ENCODE measurements around the gene RASGRF2.

Gene RASGRF2, protein sequence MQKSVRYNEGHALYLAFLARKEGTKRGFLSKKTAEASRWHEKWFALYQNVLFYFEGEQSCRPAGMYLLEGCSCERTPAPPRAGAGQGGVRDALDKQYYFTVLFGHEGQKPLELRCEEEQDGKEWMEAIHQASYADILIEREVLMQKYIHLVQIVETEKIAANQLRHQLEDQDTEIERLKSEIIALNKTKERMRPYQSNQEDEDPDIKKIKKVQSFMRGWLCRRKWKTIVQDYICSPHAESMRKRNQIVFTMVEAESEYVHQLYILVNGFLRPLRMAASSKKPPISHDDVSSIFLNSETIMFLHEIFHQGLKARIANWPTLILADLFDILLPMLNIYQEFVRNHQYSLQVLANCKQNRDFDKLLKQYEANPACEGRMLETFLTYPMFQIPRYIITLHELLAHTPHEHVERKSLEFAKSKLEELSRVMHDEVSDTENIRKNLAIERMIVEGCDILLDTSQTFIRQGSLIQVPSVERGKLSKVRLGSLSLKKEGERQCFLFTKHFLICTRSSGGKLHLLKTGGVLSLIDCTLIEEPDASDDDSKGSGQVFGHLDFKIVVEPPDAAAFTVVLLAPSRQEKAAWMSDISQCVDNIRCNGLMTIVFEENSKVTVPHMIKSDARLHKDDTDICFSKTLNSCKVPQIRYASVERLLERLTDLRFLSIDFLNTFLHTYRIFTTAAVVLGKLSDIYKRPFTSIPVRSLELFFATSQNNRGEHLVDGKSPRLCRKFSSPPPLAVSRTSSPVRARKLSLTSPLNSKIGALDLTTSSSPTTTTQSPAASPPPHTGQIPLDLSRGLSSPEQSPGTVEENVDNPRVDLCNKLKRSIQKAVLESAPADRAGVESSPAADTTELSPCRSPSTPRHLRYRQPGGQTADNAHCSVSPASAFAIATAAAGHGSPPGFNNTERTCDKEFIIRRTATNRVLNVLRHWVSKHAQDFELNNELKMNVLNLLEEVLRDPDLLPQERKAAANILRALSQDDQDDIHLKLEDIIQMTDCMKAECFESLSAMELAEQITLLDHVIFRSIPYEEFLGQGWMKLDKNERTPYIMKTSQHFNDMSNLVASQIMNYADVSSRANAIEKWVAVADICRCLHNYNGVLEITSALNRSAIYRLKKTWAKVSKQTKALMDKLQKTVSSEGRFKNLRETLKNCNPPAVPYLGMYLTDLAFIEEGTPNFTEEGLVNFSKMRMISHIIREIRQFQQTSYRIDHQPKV (N-terminal part only)

DNA sequence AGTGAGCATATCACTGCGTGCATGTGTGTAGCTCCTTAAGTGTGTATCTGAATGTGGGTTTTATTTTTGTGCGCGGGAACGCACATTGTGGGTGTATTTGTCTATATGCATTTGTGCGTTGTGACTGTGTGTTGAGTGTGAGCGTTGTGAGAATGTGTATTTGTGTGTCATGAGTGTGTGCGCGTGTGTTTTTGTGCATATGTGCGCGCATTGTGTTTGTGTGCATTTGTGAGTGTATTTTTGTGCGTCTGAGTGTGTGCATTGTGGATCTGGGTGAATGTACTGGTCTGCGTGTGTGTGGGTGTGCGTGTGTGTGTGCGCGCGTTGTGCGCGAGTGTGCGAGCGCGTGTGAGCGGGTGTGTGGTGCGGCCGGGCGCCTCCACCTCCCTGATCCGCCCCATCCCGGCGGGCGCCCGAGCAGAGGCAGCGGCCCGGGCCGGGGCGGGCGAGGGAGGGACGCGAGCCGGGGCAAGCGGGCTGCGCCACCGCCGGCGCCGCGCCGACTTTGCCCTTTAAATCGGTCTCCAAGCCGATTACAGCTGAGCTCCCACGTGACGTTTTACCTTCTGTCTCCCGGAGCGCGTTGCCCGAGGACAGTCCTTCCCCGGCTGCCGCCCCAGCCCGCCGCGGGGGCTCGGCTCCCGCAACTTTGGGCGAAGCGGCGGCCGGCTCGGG is at the start of gene RASGRF2:
TSS of gene RASGRF2 (plus strand) at position 596 of the 675 bp plus-strand sequence. CDS start 376 bp downstream, outside the sequence.
- DNase-seq (ENCODE audit: low read depth in 2 of 2), result peak; percentile 34 to 51

DNA sequence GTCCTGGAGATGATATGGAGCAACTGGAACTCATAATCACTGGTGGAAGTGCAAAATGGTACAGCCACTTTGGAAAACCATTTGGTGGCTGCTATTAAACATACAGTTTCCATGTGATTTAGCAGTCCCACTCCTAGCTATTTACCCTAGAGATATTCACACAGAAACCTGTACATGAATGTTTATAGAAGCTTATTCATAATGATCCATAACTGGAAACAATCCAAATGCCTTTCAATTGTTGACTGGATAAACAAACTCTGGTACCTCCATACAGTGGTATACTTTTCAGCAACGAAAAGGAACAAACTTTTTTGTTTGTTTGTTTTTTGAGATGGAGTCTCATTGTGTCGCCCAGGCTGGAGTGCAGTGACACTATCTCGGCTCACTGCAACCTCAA is 47.7 kb upstream of the RASGRF2 start:
- DNase-seq (ENCODE audit: low read depth in 2 of 2), result no peak

DNA sequence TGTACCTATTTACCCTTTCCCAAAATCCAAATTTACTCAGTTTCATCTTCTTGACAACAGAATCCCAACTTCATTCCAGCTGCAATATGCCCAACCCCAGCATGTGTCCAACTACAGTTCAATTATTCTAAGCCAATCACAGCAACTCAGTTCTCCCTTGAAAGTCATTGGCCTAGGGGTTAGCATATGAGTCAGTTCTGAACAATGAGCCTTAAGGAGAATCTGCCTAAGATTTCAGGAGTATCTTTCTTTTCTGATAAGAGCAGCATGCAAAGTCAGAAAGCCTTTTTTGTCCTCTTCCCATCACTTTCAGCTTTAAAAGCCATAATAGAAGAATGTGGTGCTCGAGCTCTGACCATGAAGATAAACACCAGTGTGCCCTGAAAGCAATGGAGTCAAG is 44.4 kb upstream of the RASGRF2 start:
- no peak for DNase-seq (ENCODE audit: low read depth in 2 of 2)

- no peak for DNase-seq (ENCODE audit: low read depth in 2 of 2)
Measured at GRCh38 chr5:80916676-80917075, 43.5 kb upstream of the RASGRF2 start.

- DNase-seq (ENCODE audit: low read depth in 2 of 2), result no peak
Measured at GRCh38 chr5:80917631-80918030, 42.5 kb upstream of the RASGRF2 start.

DNA sequence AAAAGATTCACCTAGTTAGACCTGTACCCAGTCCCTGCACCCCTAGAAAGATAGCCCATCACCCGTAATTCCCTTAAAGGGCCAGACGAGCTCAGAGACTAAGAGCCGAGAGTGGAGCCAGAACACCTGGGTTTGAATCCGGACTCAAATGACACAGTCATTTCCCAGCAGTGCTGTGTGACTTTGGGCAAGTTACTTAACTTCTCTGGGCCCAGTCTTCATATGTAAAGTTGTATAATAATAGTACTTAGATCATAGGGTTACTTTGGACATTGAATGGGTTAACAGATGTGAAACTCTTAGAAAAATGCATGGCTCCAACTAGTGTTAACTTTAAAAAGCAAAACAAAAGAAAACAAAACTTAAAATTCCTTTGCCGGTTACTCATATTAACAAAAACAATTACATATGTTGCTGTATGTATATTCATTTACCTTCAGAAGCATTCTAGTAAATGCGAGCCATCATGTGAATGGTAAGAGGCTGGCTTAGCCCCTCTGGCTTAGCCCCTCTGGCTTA is 40.4 kb upstream of the RASGRF2 start:
- no peak for DNase-seq (ENCODE audit: low read depth in 2 of 2)

- DNase-seq (ENCODE audit: low read depth in 2 of 2), result no peak
Measured at GRCh38 chr5:80920333-80920732, 39.8 kb upstream of the RASGRF2 start.

- no peak for DNase-seq (ENCODE audit: low read depth in 2 of 2)
Measured at GRCh38 chr5:80921026-80921425, 39.1 kb upstream of the RASGRF2 start.

GRCh38 chr5:80925931-80926330 is 34.2 kb upstream of the RASGRF2 start:
- no peak for DNase-seq (ENCODE audit: low read depth in 2 of 2)

DNA sequence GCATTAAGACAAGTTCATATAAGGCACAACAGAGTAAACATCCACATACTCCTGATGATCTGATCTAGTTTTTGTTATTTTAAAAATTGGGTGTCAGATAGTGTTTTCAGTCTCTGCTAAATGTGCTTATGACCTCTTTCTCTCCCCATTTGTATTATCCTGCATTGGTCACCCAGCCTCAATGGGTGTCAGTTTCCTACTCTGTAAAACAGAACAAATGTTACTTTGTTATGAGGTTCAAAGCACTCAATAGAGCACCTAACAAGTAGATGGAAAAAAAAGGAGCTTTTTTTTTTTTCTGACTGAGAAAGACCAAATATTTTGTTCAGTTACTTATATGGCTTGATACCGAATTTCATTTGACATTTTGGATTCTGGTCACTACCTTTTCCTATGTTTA is 33.6 kb upstream of the RASGRF2 start:
- DNase-seq (ENCODE audit: low read depth in 2 of 2), result no peak

DNA sequence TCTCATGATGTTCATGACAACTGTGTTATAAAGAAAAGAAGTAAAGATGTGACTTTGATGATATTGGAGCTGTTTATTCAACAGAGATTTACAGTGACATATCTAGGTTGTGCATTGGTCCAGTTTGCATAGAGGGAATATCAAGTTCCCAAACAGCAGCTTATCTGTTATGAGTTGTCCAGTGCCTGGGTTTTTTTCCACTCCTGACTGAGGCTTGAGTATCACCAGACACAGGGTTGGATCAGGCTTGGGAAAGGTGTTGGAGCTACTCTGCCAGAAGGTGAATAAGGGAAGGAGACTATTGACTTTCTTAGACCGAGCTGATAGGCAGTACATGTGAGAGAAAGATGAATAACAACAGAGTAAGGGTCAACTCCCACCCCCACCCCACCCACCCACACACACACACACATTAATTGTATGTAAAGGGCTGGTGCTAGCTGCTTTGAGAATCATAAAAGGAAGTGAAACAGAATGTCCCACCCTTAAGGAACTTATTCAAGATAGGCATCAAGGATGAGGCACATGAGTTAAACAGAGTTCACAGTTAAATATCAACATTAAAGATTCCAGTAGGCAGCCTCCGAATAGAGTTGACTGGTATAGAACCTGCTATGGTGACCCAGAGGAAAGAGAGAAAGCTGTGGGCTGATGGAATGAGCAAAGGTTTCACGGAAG is 33.0 kb upstream of the RASGRF2 start:
- DNase-seq (ENCODE audit: low read depth in 2 of 2), result no peak

- DNase-seq (ENCODE audit: low read depth in 2 of 2), result no peak
Measured at GRCh38 chr5:80928073-80928472, 32.1 kb upstream of the RASGRF2 start.

DNA sequence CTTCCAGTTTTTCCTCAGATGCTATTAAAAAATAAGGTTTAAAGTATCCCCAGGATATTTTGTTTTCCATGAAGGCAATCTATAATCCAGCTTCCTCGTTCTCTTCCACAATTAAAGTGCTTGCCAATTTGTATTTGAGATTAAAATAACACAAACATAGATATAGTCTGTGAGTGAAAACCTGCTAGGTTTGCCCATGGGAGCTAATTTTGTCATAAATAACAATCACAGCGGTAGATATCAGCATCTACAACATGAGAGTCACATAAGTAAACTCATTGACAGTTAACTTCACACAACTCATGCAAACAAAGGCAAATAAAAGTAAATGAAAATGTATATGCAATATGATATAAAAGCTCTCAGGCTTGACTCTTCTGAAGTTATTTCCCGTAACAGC is 29.2 kb upstream of the RASGRF2 start:
- no peak for DNase-seq (ENCODE audit: low read depth in 2 of 2)

DNA sequence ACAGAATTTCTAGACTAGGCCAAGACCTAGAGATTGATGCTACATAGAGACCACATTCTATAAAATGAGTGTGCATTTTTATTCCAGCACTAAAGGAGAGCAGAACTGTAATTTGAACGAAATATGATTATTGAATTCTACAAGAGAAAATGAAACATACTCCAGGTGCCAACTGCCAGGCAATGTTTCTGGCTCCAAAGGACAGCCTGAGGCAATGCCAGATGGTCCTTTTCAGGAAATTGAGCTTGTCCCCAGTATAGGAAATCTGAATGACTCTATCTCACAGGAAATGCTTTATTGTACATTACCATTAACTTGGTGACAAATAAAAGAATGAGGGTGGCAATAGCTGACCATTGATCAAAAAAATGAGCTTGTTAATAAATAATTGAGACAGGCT is 28.8 kb upstream of the RASGRF2 start:
- DNase-seq (ENCODE audit: low read depth in 2 of 2), result no peak

DNA sequence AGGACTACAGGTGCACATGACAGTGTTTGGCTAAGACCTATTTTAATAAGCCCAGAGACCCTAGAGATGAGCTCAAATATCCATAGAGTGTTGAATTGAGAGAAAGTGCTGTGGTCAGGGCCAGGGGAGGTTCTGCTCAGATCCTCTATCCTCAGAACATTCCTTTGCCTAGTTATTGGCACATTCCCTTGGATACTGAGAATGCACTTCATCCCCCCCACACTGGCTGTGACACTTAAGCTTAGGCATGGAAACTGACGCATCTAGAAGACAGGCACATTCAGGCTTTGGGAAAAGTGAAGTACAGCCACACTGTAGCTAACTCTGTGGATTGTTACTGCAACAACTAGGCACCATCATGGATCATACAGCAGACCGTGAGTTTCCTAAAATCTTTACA is 27.1 kb upstream of the RASGRF2 start:
- no peak for DNase-seq (ENCODE audit: low read depth in 2 of 2)

GRCh38 chr5:80934751-80935150 is 25.4 kb upstream of the RASGRF2 start:
- no peak for DNase-seq (ENCODE audit: low read depth in 2 of 2)

DNA sequence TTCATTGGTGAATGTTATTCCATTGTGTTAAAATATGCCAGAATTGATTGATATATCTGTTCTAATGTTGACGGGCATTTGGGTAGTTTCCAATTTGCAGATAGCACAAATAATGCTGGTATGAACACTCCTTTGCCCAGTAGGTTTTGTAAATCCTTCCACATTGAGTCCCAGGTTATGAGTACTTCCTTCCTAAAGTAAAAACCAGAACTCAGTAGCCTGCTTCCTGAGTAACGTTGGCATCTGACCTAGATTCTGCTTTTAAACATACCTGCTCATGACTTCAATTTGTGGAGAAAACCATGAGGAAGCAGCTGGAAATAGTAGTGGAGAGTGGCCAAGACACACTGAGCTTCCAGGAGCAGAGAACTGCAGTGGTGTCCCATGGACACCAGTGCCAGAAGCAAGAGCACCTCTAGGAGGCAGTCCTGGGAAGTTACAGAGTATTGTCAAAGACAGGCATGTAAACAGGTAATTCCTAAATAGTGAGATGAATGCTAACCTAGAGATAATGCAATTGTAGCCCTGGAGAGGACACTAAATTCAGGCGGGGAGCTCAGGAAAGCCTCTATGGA is 24.3 kb upstream of the RASGRF2 start:
- no peak for DNase-seq (ENCODE audit: low read depth in 2 of 2)

DNA sequence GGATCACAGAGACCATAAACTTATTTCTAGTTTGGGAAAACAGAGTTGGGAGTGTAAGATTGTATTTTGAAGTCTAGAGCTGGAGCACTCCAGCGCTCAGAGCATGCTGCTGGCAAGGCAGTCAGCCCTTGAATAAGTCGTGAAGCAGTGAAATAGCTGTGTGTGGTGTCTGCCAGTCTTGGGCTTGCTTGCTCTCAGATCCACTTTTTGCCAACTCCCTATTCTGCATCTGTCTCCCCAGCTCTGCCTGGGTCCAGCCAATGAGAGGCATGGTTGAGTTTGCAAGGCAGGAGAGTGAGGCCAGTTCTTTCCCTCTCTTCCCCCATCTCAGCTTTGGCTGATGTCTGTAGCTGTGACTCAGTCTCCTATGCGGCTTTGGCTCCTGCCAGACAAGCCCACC is 23.3 kb upstream of the RASGRF2 start:
- no peak for DNase-seq (ENCODE audit: low read depth in 2 of 2)

DNA sequence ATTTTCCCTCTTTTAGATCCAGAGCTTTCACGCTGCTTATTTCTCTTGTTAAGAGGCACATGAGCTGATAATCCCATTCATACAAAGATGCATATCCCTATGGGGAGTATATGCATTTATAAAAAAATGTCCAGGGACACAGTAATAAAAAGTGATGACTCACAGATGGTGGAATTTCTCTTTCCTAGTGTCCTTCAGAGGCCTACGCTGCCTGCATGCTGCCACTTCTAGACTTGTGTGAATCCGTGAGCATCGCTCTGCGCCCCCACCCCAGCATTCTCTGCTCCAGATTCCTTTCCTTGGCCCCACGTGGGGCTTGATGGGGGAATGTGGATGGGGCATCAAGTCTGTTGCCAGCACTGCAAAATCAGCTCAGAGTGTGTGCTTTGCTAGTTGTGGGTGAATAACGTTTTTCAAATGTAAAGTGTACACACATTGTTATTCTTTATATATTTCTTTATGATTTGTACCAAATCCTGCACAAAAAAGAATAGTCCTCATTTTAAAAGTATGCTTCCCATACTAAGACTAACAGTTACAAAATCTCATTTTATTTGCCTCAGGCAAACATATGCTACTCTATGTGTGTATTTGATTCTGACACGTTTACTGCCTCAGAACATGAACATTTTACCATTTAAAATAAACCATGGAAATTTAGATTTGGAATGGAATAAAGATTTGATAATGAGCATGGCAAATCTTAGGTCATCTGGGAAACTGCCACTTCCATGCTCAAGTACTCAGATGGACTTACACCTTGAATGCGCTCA is 22.4 kb upstream of the RASGRF2 start:
- DNase-seq (ENCODE audit: low read depth in 2 of 2), result no peak

- no peak for DNase-seq (ENCODE audit: low read depth in 2 of 2)
Measured at GRCh38 chr5:80941496-80941895, 18.7 kb upstream of the RASGRF2 start.

Measured in stimulated activated CD8-positive, alpha-beta memory T cell treated with anti-CD3 and anti-CD28 coated beads, Interleukin-2, amount 100 ng/mL, for 48 hours (primary cell).